Neuronal stem cell (in vitro differentiated cells): ENCODE measurements around the gene LSP1. TPM values are rescaled to one million over a fixed set of nuclear protein-coding genes. Genes with fewer than 3 reads are reported as not detected.
"Not testable (repeated sequence)": the region's sequence is repeated elsewhere in the genome, so short reads cannot be mapped to it uniquely, and the experiment has no call there.

Experiments
- DNase-seq: peaks from one replicate; pipeline ENCODE4 v3.0.0-alpha.2; 2013; ENCODE audit warnings: low spot score
- H2AFZ ChIP-seq: one replicate; pipeline ENCODE4 v1.6.1; 2013; ENCODE audit warnings: mild to moderate bottlenecking, low read length, inconsistent platforms
- H2AK5ac ChIP-seq: 2 replicates; pipeline ENCODE4 v1.6.1; 2013; ENCODE audit warnings: low read depth, mild to moderate bottlenecking, inconsistent platforms, low read length, moderate library complexity, mixed read lengths
- H2BK120ac ChIP-seq: 2 replicates; pipeline ENCODE4 v1.6.1; 2013; ENCODE audit warnings: low read depth, mild to moderate bottlenecking, inconsistent platforms, low read length, moderate library complexity, mixed read lengths
- H2BK12ac ChIP-seq: one replicate; pipeline ENCODE4 v1.6.1; 2013; ENCODE audit warnings: low read length, inconsistent platforms
- H2BK15ac ChIP-seq: 2 replicates; pipeline ENCODE4 v1.6.1; 2013; ENCODE audit warnings: mild to moderate bottlenecking, low read length, inconsistent platforms, mixed read lengths
- H2BK5ac ChIP-seq: one replicate; pipeline ENCODE4 v1.6.1; 2013; ENCODE audit warnings: inconsistent platforms, mild to moderate bottlenecking, low read length, moderate library complexity
- H3K14ac ChIP-seq: one replicate; pipeline ENCODE4 v1.6.1; 2013; ENCODE audit warnings: low read length, inconsistent platforms
- H3K18ac ChIP-seq: 2 replicates; pipeline ENCODE4 v1.6.1; 2013; ENCODE audit warnings: low read length, inconsistent platforms
- H3K23ac ChIP-seq: 2 replicates; pipeline ENCODE4 v1.6.1; 2013; ENCODE audit warnings: low read depth, mild to moderate bottlenecking, mixed read lengths, low read length, inconsistent platforms; ENCODE audit not compliant: poor library complexity
- H3K27ac ChIP-seq: replicated peaks from 3 replicates; pipeline ENCODE4 v1.5.1; 2013; ENCODE audit warnings: low read length, inconsistent platforms
- H3K27me3 ChIP-seq, 3 experiments: 2 replicates each; pipeline ENCODE4 v1.6.1; 2013; ENCODE audit warnings: low read length in 3 of 3, mild to moderate bottlenecking in 2 of 3, inconsistent platforms in 1 of 3, low read depth in 1 of 3, mixed read lengths in 1 of 3, moderate library complexity in 1 of 3; ENCODE audit not compliant: control insufficient read depth in 3 of 3, insufficient read depth in 3 of 3
- H3K36me3 ChIP-seq, 2 donors: replicated peaks in 1 of 2; 2 replicates each; pipeline ENCODE4 v1.6.1; 2013; ENCODE audit warnings: low read length in 2 of 2; ENCODE audit not compliant: control insufficient read depth in 2 of 2, insufficient read depth in 2 of 2
- H3K4ac ChIP-seq: 2 replicates; pipeline ENCODE4 v1.6.1; 2013; ENCODE audit warnings: inconsistent platforms, mild to moderate bottlenecking, low read length, moderate library complexity
- H3K4me1 ChIP-seq, 2 donors: 1 replicate in 1 of 2; 2 replicates in 1 of 2; pipeline ENCODE4 v1.6.1; 2013; ENCODE audit warnings: low read length in 2 of 2, low read depth in 1 of 2; ENCODE audit not compliant: control insufficient read depth in 2 of 2, insufficient read depth in 1 of 2
- H3K4me2 ChIP-seq: one replicate; pipeline ENCODE4 v1.6.1; 2013; ENCODE audit warnings: mild to moderate bottlenecking, low read length, inconsistent platforms; ENCODE audit not compliant: insufficient read depth, poor library complexity, severe bottlenecking
- H3K4me3 ChIP-seq, 2 donors: 2 replicates each; pipeline ENCODE4 v1.5.1; 2013; ENCODE audit warnings: low read length in 2 of 2, mild to moderate bottlenecking in 2 of 2, inconsistent platforms in 1 of 2, moderate library complexity in 1 of 2
- H3K79me1 ChIP-seq: one replicate; pipeline ENCODE4 v1.6.1; 2013; ENCODE audit warnings: low read depth, mild to moderate bottlenecking, inconsistent platforms, low read length, moderate library complexity
- H3K9ac ChIP-seq: one replicate; pipeline ENCODE4 v1.6.1; 2013; ENCODE audit warnings: mild to moderate bottlenecking, low read depth, low read length, inconsistent platforms; ENCODE audit not compliant: poor library complexity
- H3K9me3 ChIP-seq, 2 donors: replicated peaks in 1 of 2; 2 replicates each; pipeline versions ENCODE3 to v1.6.1; 2013; ENCODE audit warnings: low read length in 2 of 2, mild to moderate bottlenecking in 2 of 2, inconsistent platforms in 1 of 2, low read depth in 1 of 2, mixed read lengths in 1 of 2, moderate library complexity in 1 of 2; ENCODE audit not compliant: control insufficient read depth in 2 of 2, insufficient read depth in 1 of 2
- H4K8ac ChIP-seq: one replicate; pipeline ENCODE4 v1.6.1; 2013; ENCODE audit warnings: low read depth, mild to moderate bottlenecking, inconsistent platforms, low read length, moderate library complexity
- H4K91ac ChIP-seq: one replicate; pipeline ENCODE4 v1.6.1; 2013; ENCODE audit warnings: low read length, low read depth, mild to moderate bottlenecking, inconsistent platforms; ENCODE audit not compliant: poor library complexity
- WGBS, 2 donors: extraction: QIAGEN DNeasy Blood & Tissue Kit; methylation state at CpG; one replicate each; pipeline ENCODE4 v1.1.7; 2013; ENCODE audit warnings: missing lambda C conversion rate in 2 of 2, mixed read lengths in 1 of 2; ENCODE audit not compliant: insufficient read length in 2 of 2, insufficient replicate concordance in 1 of 2; ENCODE audit errors: extremely low coverage in 2 of 2; 5-methylcytosine and 5-hydroxymethylcytosine counted together
- polyA plus RNA-seq, 2 experiments: library from polyadenylated mRNA; stranded (reverse); fragments of 200-250 nt; gene quantifications; one replicate each; pipeline ENCODE4 v1.2.3, GENCODE V29; 2013

The LSP1 gene
- 0.13 TPM for polyA plus RNA-seq (2013, experiment 1 of 2)
- polyA plus RNA-seq (2013, experiment 2 of 2) = 0.73 TPM

GRCh38 chr11:1852877-1853276 lies at the start of gene LSP1:
Gene LSP1 (plus strand): TSS chr11:1853084. CDS start chr11:1853145, 61 bp downstream.
- H3K4ac ChIP-seq = no peak within 1 kb of the TSS
- peak within 1 kb of the TSS; percentile 71 for H2BK5ac ChIP-seq
- H3K23ac ChIP-seq = peak within 1 kb of the TSS; percentile 73
- H3K9ac ChIP-seq = peak within 1 kb of the TSS; percentile 21
- peak within 1 kb of the TSS; percentile 71 for H3K18ac ChIP-seq
- H3K4me3 ChIP-seq = no peak within 1 kb of the TSS
- H4K8ac ChIP-seq = no peak within 1 kb of the TSS
- peak within 1 kb of the TSS; percentile 83 for H2BK15ac ChIP-seq
- no peak within 1 kb of the TSS for H2AFZ ChIP-seq
- H3K4me1 ChIP-seq = no peaks in the 10 kb centered on the region
- no peak within 1 kb of the TSS for H3K27ac ChIP-seq
- no peak within 1 kb of the TSS for H4K91ac ChIP-seq
- no peaks in the 10 kb centered on the region for H3K9me3 ChIP-seq
- peak within 1 kb of the TSS; percentile 97 for H2BK12ac ChIP-seq
- peak within 1 kb of the TSS; percentile 79 for H2AK5ac ChIP-seq
- H3K4me2 ChIP-seq = no peak within 1 kb of the TSS
- H2BK120ac ChIP-seq = no peak within 1 kb of the TSS
- no CpG with 5 or more reads among the region's 18 CpGs for WGBS, 2 donors
- no peaks in the 10 kb centered on the region for H3K36me3 ChIP-seq
- peaks cover 1% of the 10 kb centered on the region for H3K79me1 ChIP-seq
- H3K27me3 ChIP-seq = peaks cover 0 to 32% (median 0%) of the 10 kb centered on the region in 3 experiments
- peak within 1 kb of the TSS; percentile 21 for H3K14ac ChIP-seq
- DNase-seq = no peak

GRCh38 chr11:1803246-1803645 lies 49.6 kb upstream of the LSP1 start:
- Histone ChIP-seq H3K23ac (peak overlapping the region; percentile 47), H3K4ac (no peak overlapping the region), H4K8ac (no peak overlapping the region), H3K18ac (no peak overlapping the region), H3K4me3 (no peak overlapping the region), H3K27me3 (peaks cover 0 to 6% (median 0%) of the 10 kb centered on the region in 3 experiments), H3K79me1 (no peaks in the 10 kb centered on the region), H3K27ac (no peak overlapping the region), H3K4me1 (no peaks in the 10 kb centered on the region), H2BK12ac (no peak overlapping the region), H2BK15ac (no peak overlapping the region), H2AFZ (no peak overlapping the region), H4K91ac (no peak overlapping the region), H3K9me3 (no peaks in the 10 kb centered on the region), H2AK5ac (peak overlapping the region; percentile 74), H2BK120ac (no peak overlapping the region), H3K4me2 (no peak overlapping the region), H2BK5ac (no peak overlapping the region), H3K36me3 (no peaks in the 10 kb centered on the region), H3K9ac (no peak overlapping the region), H3K14ac (no peak overlapping the region)
- DNase-seq = no peak
- WGBS, 2 donors = no CpG with 5 or more reads among the region's 20 CpGs

- WGBS, 2 donors = no CpG with 5 or more reads among the region's 42 CpGs
- H3K36me3 ChIP-seq, H3K27ac ChIP-seq, H2BK12ac ChIP-seq, H3K18ac ChIP-seq, H2BK15ac ChIP-seq, H3K4me1 ChIP-seq, H3K23ac ChIP-seq, H2AFZ ChIP-seq, H3K4me3 ChIP-seq, H2AK5ac ChIP-seq, H3K14ac ChIP-seq, H3K4me2 ChIP-seq, H3K4ac ChIP-seq, H2BK120ac ChIP-seq, DNase-seq, H3K9me3 ChIP-seq, H2BK5ac ChIP-seq, H3K79me1 ChIP-seq, H3K9ac ChIP-seq, H3K27me3 ChIP-seq: not testable (repeated sequence)
- peak overlapping the region; percentile 70 for H4K91ac ChIP-seq
- peak overlapping the region; percentile 48 for H4K8ac ChIP-seq
Measured at GRCh38 chr11:1803835-1804519, 48.9 kb upstream of the LSP1 start.

GRCh38 chr11:1805525-1805924 lies 47.4 kb upstream of the LSP1 start:
- Histone ChIP-seq H3K4ac (no peak overlapping the region), H3K4me2 (no peak overlapping the region), H3K9ac (no peak overlapping the region), H2BK5ac (no peak overlapping the region), H3K4me3 (no peak overlapping the region), H3K27me3 (peaks cover 0 to 2% (median 0%) of the 10 kb centered on the region in 3 experiments), H2BK120ac (no peak overlapping the region), H4K8ac (no peak overlapping the region), H3K23ac (no peak overlapping the region), H2BK15ac (no peak overlapping the region), H3K4me1 (no peaks in the 10 kb centered on the region), H3K9me3 (no peaks in the 10 kb centered on the region), H2AFZ (no peak overlapping the region), H3K27ac (no peak overlapping the region), H3K14ac (no peak overlapping the region), H3K36me3 (no peaks in the 10 kb centered on the region), H3K18ac (no peak overlapping the region), H2BK12ac (no peak overlapping the region), H3K79me1 (no peaks in the 10 kb centered on the region), H4K91ac (no peak overlapping the region), H2AK5ac (no peak overlapping the region)
- WGBS, 2 donors = no CpG with 5 or more reads among the region's 15 CpGs
- no peak for DNase-seq
